Measurements from ENCODE around the gene MLANA.

MLANA gene

GRCh38 chr9:5890641-5891040 lies at the start of gene MLANA:
MLANA (plus strand) TSS chr9:5890889; CDS start chr9:5892475, 1,586 bp downstream.
- no peak for DNase-seq (ENCODE audit: low spot score)

GRCh38 chr9:5841771-5842573 lies 48.7 kb upstream of the MLANA start:
- DNase-seq (ENCODE audit: low spot score) = no peak

GRCh38 chr9:5842929-5843793 lies 47.5 kb upstream of the MLANA start:
- no peak for DNase-seq (ENCODE audit: low spot score)

GRCh38 chr9:5843794-5844471 lies 46.8 kb upstream of the MLANA start:
- DNase-seq (ENCODE audit: low spot score) = peak; percentile 46

GRCh38 chr9:5845157-5845531 lies 45.5 kb upstream of the MLANA start:
- no peak for DNase-seq (ENCODE audit: low spot score)

GRCh38 chr9:5846096-5846495 lies 44.6 kb upstream of the MLANA start:
- DNase-seq (ENCODE audit: low spot score) = no peak

- no peak for DNase-seq (ENCODE audit: low spot score)
These were observed 44.2 kb upstream of the MLANA start for GRCh38 chr9:5846501-5846921.

- DNase-seq (ENCODE audit: low spot score) = no peak
These were observed 42.3 kb upstream of the MLANA start for GRCh38 chr9:5848372-5848882.

- no peak for DNase-seq (ENCODE audit: low spot score)
These were observed 40.0 kb upstream of the MLANA start for GRCh38 chr9:5850724-5851122.

- no peak for DNase-seq (ENCODE audit: low spot score)
These were observed 39.2 kb upstream of the MLANA start for GRCh38 chr9:5851445-5851844.

- DNase-seq (ENCODE audit: low spot score) = no peak
These were observed 37.7 kb upstream of the MLANA start for GRCh38 chr9:5852987-5853386.

GRCh38 chr9:5853617-5854016 lies 37.1 kb upstream of the MLANA start:
- no peak for DNase-seq (ENCODE audit: low spot score)

GRCh38 chr9:5854063-5854790 lies 36.5 kb upstream of the MLANA start:
- no peak for DNase-seq (ENCODE audit: low spot score)

- DNase-seq (ENCODE audit: low spot score) = no peak
These were observed 32.8 kb upstream of the MLANA start for GRCh38 chr9:5857928-5858327.

GRCh38 chr9:5858833-5859232 lies 31.9 kb upstream of the MLANA start:
- no peak for DNase-seq (ENCODE audit: low spot score)

- no peak for DNase-seq (ENCODE audit: low spot score)
These were observed 27.5 kb upstream of the MLANA start for GRCh38 chr9:5863092-5863746.

GRCh38 chr9:5864446-5864845 lies 26.2 kb upstream of the MLANA start:
- no peak for DNase-seq (ENCODE audit: low spot score)

GRCh38 chr9:5866272-5866671 lies 24.4 kb upstream of the MLANA start:
- no peak for DNase-seq (ENCODE audit: low spot score)

- DNase-seq (ENCODE audit: low spot score) = no peak
These were observed 24.0 kb upstream of the MLANA start for GRCh38 chr9:5866685-5867084.

- DNase-seq (ENCODE audit: low spot score) = no peak
These were observed 22.5 kb upstream of the MLANA start for GRCh38 chr9:5868235-5868634.

Measured in SW480 (cell line).